ENCODE results near the gene PANX2.

- TF ChIP-seq CTCF (IDR thresholded peaks at IDR 0.05 in 4 of 5, conservative IDR thresholded peaks at IDR 0.05 in 1 of 5) = no peak
- TF ChIP-seq POLR2A (IDR thresholded peaks at IDR 0.05) = no peak
Measured at GRCh38 chr22:50196256-50196655, 25.7 kb downstream of the PANX2 start.

Data from gastrocnemius medialis (tissue), 4 donors.